ENCODE results near the gene LCAT. TPM values are rescaled to one million over a fixed set of nuclear protein-coding genes. Genes with fewer than 3 reads are reported as not detected.
A peak's percentile ranks its signal among the peaks of the same experiment; 100 is the strongest.
"Not testable (repeated sequence)": the region's sequence is repeated elsewhere in the genome, so short reads cannot be mapped to it uniquely, and the experiment has no call there.

The LCAT gene
- total RNA-seq, 1 donor from 2014 or later, result 32.1 TPM

- DNase-seq (ENCODE audit: low spot score), result no peak
These were observed 6.5 kb upstream of the LCAT start for GRCh38 chr16:67950335-67950843.

DNA sequence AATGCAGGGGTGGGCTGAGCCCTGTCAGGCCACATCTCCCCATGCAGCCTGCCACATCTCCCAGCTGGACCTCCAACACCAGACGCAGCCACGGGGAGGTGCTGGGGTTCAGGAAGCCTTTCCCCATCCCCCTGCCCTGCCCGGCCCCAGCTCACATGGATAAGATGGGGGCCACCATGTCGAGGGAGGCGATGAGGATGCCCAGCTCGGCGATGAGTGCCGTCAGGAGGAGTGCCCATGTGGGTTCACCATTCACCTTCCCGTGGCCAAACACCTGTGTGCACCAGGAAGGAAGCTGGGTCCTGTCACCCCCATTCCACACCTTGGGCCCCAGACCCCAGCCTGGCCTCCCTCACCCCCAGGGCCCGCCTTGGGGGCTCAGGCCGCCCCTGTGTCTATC lies 5.7 kb upstream of the LCAT start:
- DNase-seq (ENCODE audit: low spot score), result no peak

DNA sequence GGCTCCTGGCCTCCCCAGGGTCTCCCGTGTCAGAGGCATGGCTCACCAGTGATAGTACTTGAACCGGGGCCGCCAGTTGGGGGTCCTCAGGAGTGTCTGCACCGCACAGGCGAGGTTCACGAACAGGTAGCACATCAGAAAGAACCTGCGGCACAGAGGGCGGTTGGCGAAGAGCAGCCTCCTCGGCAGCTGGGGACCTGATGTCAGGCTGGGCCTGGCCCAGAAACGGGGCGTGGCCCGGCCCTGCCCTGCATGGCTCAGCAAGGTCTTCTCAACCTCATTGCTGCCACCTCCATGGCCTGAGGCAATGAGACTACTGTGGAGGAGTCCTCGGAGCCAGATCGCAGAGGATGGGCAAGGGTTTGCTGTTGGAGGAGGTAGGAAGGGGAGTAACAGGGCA lies 4.1 kb upstream of the LCAT start:
- DNase-seq (ENCODE audit: low spot score), result no peak

GRCh38 chr16:67946966-67947558 lies 3.1 kb upstream of the LCAT start:
- DNase-seq (ENCODE audit: low spot score), result no peak

DNA sequence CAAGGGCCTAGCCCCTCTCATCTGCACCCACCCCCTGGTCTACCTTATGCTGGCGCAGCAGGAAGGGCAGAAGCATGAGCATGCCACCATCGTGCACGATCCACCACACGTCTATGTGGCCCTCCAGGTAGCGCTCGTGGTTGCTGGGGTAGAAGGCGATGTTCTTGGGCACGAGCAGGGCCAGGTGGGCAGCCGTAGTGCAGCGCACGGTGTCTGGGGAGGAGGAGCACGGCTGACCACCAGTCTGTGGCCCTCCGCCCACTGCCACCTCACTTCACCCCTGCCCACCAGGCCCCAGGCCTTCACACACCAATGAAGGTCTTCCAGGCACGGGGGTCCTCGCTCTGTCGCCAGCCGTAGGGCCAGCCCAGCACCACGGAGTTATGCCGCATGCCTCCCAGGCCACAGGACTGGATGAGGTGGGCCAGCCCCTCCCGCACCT lies 2.2 kb upstream of the LCAT start:
- DNase-seq (ENCODE audit: low spot score), result no peak

- no peak for DNase-seq (ENCODE audit: low spot score)
These were observed 1.5 kb upstream of the LCAT start for GRCh38 chr16:67945392-67945933.

- no peak for DNase-seq (ENCODE audit: low spot score)
These were observed 921 bp upstream of the LCAT start for GRCh38 chr16:67944690-67945391.

GRCh38 chr16:67943256-67943618 lies 683 bp downstream of the LCAT start:
- no peak for DNase-seq (ENCODE audit: low spot score)

DNA sequence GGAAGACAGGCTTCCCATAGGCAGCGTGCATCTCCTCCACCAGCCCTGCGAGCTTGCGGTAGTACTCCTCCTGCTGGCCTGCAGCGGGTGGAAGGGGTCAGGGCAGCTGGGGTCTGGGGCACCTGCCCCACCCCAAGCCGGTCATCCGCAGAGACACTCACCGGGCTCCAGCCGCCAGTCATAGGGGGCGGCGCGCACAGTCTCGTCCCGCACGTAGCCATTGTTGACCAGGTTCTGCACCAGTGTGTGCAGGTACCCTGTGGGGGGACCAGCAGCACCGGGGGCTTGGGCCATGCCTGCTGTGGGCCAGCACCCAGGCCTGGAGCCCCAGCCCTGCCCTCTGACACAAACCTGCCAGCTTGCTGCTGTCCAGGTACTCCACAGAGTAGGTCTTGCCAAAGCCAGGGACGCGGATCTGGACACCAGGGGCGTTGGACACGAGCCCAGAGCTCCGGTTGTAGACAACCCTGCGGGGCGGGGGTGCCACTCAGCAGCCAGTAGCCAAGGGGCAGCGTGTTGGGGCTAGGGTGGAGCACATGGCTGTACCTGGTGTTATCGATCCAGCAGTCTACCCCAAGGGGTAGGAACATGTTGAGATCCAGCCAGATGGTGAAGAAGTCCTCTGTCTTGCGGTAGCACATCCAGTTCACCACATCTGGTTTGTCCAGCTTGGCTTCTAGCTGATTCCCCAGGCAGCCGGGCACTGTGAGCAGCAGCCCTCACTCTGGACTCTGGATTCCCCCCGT lies 1.2 kb downstream of the LCAT start:
- no peak for DNase-seq (ENCODE audit: low spot score)

- DNase-seq (ENCODE audit: low spot score), result no peak
These were observed 1.8 kb downstream of the LCAT start for GRCh38 chr16:67942200-67942509.

DNA sequence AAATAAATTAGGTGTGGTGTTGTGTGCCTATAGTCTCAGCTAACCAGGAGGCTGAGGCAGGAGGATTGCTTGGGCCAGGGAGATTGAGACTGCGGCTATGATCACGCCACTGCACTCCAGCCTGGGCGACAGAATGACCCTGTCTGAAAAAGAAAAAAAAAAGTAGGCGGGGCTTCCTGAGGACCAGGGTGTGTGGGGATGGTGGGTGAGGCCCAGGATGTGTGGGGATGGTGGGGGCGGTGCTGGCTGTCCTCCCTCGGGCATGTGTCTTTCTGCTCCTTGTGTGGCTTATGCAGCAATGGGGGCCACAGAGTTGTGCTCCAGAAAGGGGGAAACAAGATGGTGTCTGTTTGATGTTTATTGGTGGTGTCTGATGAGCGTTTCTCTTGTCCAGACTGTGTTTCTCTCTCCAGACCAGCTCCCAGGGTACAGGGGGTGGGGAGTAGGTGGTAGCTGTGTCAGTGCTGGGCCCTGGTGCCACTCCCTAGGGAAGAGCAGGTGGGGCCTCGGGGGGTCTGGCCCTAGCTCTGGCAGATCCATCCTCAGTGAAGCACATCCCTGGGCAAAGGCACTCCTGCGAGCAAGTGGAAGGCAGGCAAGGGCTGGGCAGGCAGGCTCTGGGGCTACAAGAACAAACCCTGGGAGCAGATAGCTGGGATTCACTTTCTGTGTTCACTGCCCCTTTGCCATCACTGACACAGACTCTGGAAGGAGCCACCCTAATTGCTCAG lies 2.3 kb downstream of the LCAT start:
- DNase-seq (ENCODE audit: low spot score), result no peak

DNA sequence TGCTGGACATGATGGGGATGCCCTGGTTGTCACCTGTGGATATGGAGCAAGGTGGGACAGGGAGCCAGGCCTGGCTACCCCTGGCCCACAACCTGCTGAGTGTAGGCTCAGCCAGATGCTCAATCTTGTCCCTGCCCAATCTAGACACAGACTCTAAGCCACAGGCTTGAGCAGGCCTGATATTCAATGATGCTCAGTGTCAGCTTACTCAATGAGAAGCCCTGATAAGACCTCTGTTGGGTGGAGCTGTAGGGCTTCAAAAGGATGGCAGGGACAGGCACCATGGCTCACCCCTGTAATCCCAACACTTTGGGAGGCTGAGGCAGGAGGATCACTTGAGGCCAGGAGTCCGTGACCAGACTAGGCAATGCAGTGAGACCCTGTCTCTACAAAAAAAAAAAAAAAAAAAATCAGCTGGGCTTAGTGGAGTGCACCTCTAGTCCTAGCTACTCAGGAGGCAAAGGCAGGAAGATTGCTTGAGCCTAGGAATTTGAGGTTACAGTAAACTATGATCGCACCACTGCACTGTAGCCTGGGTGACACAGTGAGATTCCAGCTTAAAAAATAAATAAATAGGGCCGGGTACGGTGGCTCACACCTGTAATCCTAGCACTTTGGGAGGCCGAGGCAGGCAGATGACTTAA lies 3.4 kb downstream of the LCAT start:
- no peak for DNase-seq (ENCODE audit: low spot score)

- no peak for DNase-seq (ENCODE audit: low spot score)
These were observed 4.1 kb downstream of the LCAT start for GRCh38 chr16:67939507-67940445.

- not testable (repeated sequence) for DNase-seq (ENCODE audit: low spot score)
These were observed 6.2 kb downstream of the LCAT start for GRCh38 chr16:67937713-67938112.

GRCh38 chr16:67936880-67937605 lies 6.9 kb downstream of the LCAT start:
- DNase-seq (ENCODE audit: low spot score), result no peak

GRCh38 chr16:67936124-67936879 lies 7.6 kb downstream of the LCAT start, which contains the start of gene PSMB10:
Gene PSMB10, minus strand, starts transcription at chr16:67936850. Its CDS starts 101 bp downstream, at chr16:67936749.
- no peak for DNase-seq (ENCODE audit: low spot score)

GRCh38 chr16:67935402-67936123 lies 8.4 kb downstream of the LCAT start:
- peak; percentile 97 for DNase-seq (ENCODE audit: low spot score)

DNA sequence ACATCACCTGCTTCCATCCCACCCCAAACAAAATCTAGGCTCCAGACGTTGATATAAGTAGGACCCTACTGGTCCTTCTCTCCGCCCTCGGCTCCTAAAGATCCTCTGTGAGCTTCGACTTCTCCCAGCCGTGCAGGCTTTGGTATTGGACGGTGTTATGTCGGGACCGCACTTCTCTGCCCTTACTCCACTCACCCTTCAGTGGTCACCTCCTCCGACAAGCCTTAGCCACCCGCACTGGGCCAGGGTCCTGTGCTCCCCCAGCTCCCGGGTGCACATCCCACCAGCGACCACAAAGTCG lies 8.9 kb downstream of the LCAT start:
- DNase-seq (ENCODE audit: low spot score), result no peak
